ENCODE results near the gene ADGRG3. TPM values are rescaled to one million over a fixed set of nuclear protein-coding genes. Genes with fewer than 3 reads are reported as not detected.

ADGRG3 gene
- total and polyA plus RNA-seq, 2 of the 13 experiments (the other 11 are each of a cell fraction or from before 2014, with no cell fraction given) = 2.7 to 11.8 TPM

DNA sequence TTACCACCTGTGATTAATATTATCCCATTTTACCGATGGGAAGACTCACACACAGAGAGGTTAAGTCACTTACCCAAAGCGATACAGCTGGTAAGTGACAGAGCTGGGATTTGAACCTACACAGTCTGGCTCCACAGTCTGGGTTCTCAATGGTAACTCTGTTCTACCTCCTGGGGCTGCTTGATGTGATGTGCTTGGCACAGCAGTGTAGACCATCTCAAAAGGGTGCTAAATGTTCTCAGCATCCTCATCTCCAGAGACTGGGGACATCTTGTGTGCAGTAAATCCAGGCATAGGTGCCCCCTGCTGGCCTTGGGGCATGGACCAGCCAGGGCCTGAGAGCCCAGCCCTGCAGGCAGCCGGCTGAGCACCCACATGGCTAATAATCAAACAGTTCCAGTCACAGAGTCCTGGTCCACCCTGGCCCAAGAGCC is 52.1 kb downstream of the ADGRG3 start (continued):
- TF ChIP-seq KAT7 (CRISPR knock-in tag; IDR thresholded peaks at IDR 0.05; ENCODE audit: borderline replicate concordance) (no peak), ZNF879 (CRISPR knock-in tag; IDR thresholded peaks at IDR 0.05) (no peak), PPARG (CRISPR knock-in tag; conservative IDR thresholded peaks at IDR 0.05) (0 out of 2 replicates have a peak, but pooled peaks have one; percentile 16), NR2F6 (IDR thresholded peaks at IDR 0.05) (no peak), NR2F6 (CRISPR knock-in tag; IDR thresholded peaks at IDR 0.05) (peak; percentile 63; the same call in 1 of the 2 replicates), ZNF563 (CRISPR knock-in tag; IDR thresholded peaks at IDR 0.05) (peak; percentile 31; the same call in 1 of the 2 replicates), ZNF263 (CRISPR knock-in tag; IDR thresholded peaks at IDR 0.05) (peak; percentile 74), ZNF44 (CRISPR knock-in tag; IDR thresholded peaks at IDR 0.05) (no peak), ZC3H13 (CRISPR knock-in tag; IDR thresholded peaks at IDR 0.05) (no peak), ZNF546 (CRISPR knock-in tag; conservative IDR thresholded peaks at IDR 0.05) (no peak), SNAPC2 (CRISPR knock-in tag; IDR thresholded peaks at IDR 0.05) (no peak), ZNF282 (IDR thresholded peaks at IDR 0.05; ENCODE audit: partially characterized antibody) (no peak), REL (CRISPR knock-in tag; conservative IDR thresholded peaks at IDR 0.05) (no peak), YEATS4 (CRISPR knock-in tag; IDR thresholded peaks at IDR 0.05; ENCODE audit: borderline replicate concordance) (no peak), FOXO1 (CRISPR knock-in tag; IDR thresholded peaks at IDR 0.05) (peak; percentile 60)
- TF ChIP-seq, protein P1, sequence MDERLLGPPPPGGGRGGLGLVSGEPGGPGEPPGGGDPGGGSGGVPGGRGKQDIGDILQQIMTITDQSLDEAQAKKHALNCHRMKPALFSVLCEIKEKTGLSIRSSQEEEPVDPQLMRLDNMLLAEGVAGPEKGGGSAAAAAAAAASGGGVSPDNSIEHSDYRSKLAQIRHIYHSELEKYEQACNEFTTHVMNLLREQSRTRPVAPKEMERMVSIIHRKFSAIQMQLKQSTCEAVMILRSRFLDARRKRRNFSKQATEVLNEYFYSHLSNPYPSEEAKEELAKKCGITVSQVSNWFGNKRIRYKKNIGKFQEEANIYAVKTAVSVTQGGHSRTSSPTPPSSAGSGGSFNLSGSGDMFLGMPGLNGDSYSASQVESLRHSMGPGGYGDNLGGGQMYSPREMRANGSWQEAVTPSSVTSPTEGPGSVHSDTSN (CRISPR knock-in tag; IDR thresholded peaks at IDR 0.05) = no peak
- TF ChIP-seq, protein P2, sequence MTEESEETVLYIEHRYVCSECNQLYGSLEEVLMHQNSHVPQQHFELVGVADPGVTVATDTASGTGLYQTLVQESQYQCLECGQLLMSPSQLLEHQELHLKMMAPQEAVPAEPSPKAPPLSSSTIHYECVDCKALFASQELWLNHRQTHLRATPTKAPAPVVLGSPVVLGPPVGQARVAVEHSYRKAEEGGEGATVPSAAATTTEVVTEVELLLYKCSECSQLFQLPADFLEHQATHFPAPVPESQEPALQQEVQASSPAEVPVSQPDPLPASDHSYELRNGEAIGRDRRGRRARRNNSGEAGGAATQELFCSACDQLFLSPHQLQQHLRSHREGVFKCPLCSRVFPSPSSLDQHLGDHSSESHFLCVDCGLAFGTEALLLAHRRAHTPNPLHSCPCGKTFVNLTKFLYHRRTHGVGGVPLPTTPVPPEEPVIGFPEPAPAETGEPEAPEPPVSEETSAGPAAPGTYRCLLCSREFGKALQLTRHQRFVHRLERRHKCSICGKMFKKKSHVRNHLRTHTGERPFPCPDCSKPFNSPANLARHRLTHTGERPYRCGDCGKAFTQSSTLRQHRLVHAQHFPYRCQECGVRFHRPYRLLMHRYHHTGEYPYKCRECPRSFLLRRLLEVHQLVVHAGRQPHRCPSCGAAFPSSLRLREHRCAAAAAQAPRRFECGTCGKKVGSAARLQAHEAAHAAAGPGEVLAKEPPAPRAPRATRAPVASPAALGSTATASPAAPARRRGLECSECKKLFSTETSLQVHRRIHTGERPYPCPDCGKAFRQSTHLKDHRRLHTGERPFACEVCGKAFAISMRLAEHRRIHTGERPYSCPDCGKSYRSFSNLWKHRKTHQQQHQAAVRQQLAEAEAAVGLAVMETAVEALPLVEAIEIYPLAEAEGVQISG (CRISPR knock-in tag; IDR thresholded peaks at IDR 0.05) = peak; percentile 64

Data from HepG2 (cell line).